Measurements from ENCODE around the gene THSD7A. TPM values are rescaled to one million over a fixed set of nuclear protein-coding genes. Genes with fewer than 3 reads are reported as not detected.

The THSD7A gene
- total RNA-seq, 3 donors from 2014 or later (not counting 1 experiment from before 2014, with no cell fraction given), result 0.29 to 8.6 TPM; not detected in 1

GRCh38 chr7:11410656-11411644, 421.0 kb downstream of the THSD7A start:
- Mint-ChIP-seq H3K4me3 (no peak overlapping the region), H3K27me3 (ENCODE audit: low read depth in 2 of 2) (no peaks in the 10 kb centered on the region), H3K27ac (no peak overlapping the region), H3K9me3 (peaks cover 5 to 12% of the 10 kb centered on the region in 2 donors), H3K36me3 (peaks cover 11% of the 10 kb centered on the region), H3K4me1 (no peaks in the 10 kb centered on the region)
- WGBS (ENCODE audit: insufficient coverage), result 82% methylated on average over 7 of the region's 8 CpGs
- no peak overlapping the region for H3K4me3 ChIP-seq (ENCODE audit: low read length)
- intact Hi-C loops (cut with micrococcal nuclease), result no loop called here
- H3K27ac ChIP-seq (ENCODE audit: low read length), result no peak overlapping the region
- peaks cover 6% of the 10 kb centered on the region for H3K9me3 ChIP-seq (ENCODE audit: control insufficient read depth, insufficient read depth, low read length)
- no peaks in the 10 kb centered on the region for H3K4me1 ChIP-seq (ENCODE audit: control insufficient read depth, insufficient read depth, low read length)
- TF ChIP-seq CTCF (IDR thresholded peaks at IDR 0.05), result no peak
- DNase-seq, result no peak
- ATAC-seq, result no peak
- no peaks in the 10 kb centered on the region for H3K36me3 ChIP-seq (ENCODE audit: control insufficient read depth, insufficient read depth, low read length)
- no peaks in the 10 kb centered on the region for H3K27me3 ChIP-seq (ENCODE audit: control insufficient read depth, insufficient read depth, low read length)

GRCh38 chr7:11404355-11404754, 427.6 kb downstream of the THSD7A start:
- H3K27ac ChIP-seq (ENCODE audit: low read length), result no peak overlapping the region
- Mint-ChIP-seq H3K4me3 (no peak overlapping the region), H3K36me3 (no peaks in the 10 kb centered on the region), H3K4me1 (no peaks in the 10 kb centered on the region), H3K9me3 (peaks cover 2 to 3% of the 10 kb centered on the region in 2 donors), H3K27ac (no peak overlapping the region), H3K27me3 (ENCODE audit: low read depth in 2 of 2) (no peaks in the 10 kb centered on the region)
- no peaks in the 10 kb centered on the region for H3K4me1 ChIP-seq (ENCODE audit: control insufficient read depth, insufficient read depth, low read length)
- WGBS (ENCODE audit: insufficient coverage), result 78% methylated on average over 1 of the region's 1 CpG
- no peak for TF ChIP-seq CTCF (IDR thresholded peaks at IDR 0.05)
- peaks cover 2% of the 10 kb centered on the region for H3K9me3 ChIP-seq (ENCODE audit: control insufficient read depth, insufficient read depth, low read length)
- no peaks in the 10 kb centered on the region for H3K36me3 ChIP-seq (ENCODE audit: control insufficient read depth, insufficient read depth, low read length)
- intact Hi-C loops (cut with micrococcal nuclease), result no loop called here
- no peaks in the 10 kb centered on the region for H3K27me3 ChIP-seq (ENCODE audit: control insufficient read depth, insufficient read depth, low read length)
- ATAC-seq (no peak), DNase-seq (no peak)
- no peak overlapping the region for H3K4me3 ChIP-seq (ENCODE audit: low read length)

- intact Hi-C loops (cut with micrococcal nuclease), result no loop called here
- WGBS (ENCODE audit: insufficient coverage), result no CpG with 5 or more reads among the region's 1 CpG
- DNase-seq, result no peak
- Mint-ChIP-seq H3K4me3 (no peak overlapping the region), H3K9me3 (peaks cover 2 to 3% of the 10 kb centered on the region in 2 donors), H3K36me3 (no peaks in the 10 kb centered on the region), H3K27me3 (ENCODE audit: low read depth in 2 of 2) (no peaks in the 10 kb centered on the region), H3K27ac (no peak overlapping the region), H3K4me1 (no peaks in the 10 kb centered on the region)
- no peak for ATAC-seq
- Histone ChIP-seq H3K9me3 (ENCODE audit: control insufficient read depth, insufficient read depth, low read length) (peaks cover 2% of the 10 kb centered on the region), H3K4me1 (ENCODE audit: control insufficient read depth, insufficient read depth, low read length) (no peaks in the 10 kb centered on the region), H3K27me3 (ENCODE audit: control insufficient read depth, insufficient read depth, low read length) (no peaks in the 10 kb centered on the region), H3K36me3 (ENCODE audit: control insufficient read depth, insufficient read depth, low read length) (no peaks in the 10 kb centered on the region), H3K27ac (ENCODE audit: low read length) (no peak overlapping the region), H3K4me3 (ENCODE audit: low read length) (no peak overlapping the region)
- no peak for TF ChIP-seq CTCF (IDR thresholded peaks at IDR 0.05)
These were observed 428.2 kb downstream of the THSD7A start for GRCh38 chr7:11403781-11404180.

Measured in natural killer cell (primary cell).